ENCODE measurements around the gene NIPAL4.

The NIPAL4 gene

DNA sequence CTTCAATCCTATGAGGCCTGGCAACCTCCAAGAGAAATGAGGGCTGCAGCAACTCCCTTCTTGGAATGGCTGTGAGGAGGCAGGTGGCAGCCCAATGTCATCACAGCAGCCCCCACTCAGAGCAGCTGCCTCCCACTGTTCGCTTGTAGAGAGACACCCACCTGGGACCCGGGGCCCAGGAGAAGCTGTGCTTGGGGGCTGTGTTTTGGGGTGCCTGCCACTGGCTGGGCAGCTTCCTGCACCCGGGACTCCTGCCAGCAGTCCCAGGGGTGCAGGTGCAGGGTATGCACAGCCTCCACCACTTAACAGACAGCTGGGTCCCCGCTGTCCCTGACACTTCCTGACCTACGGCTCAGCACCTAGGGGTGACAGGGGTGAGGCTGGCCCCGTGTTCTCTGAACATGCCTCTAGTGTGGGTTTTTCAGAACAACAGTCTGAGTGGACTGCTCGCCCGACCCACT lies 26.2 kb downstream of the NIPAL4 start (continued):
- TF ChIP-seq, protein P1, sequence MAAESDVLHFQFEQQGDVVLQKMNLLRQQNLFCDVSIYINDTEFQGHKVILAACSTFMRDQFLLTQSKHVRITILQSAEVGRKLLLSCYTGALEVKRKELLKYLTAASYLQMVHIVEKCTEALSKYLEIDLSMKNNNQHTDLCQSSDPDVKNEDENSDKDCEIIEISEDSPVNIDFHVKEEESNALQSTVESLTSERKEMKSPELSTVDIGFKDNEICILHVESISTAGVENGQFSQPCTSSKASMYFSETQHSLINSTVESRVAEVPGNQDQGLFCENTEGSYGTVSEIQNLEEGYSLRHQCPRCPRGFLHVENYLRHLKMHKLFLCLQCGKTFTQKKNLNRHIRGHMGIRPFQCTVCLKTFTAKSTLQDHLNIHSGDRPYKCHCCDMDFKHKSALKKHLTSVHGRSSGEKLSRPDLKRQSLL (tag by site-specific recombination; IDR thresholded peaks at IDR 0.05), result no peak
- TF ChIP-seq ZNF140 (tag by site-specific recombination; IDR thresholded peaks at IDR 0.05) (no peak), ZNF24 (tag by site-specific recombination; IDR thresholded peaks at IDR 0.05) (no peak), TCF7L2 (IDR thresholded peaks at IDR 0.05; ENCODE audit: borderline replicate concordance, low read depth, low read length) (no peak), ZNF121 (tag by site-specific recombination; IDR thresholded peaks at IDR 0.05) (no peak), SCRT1 (tag by site-specific recombination; IDR thresholded peaks at IDR 0.05; ENCODE audit: borderline replicate concordance) (no peak), ZNF138 (tag by site-specific recombination; IDR thresholded peaks at IDR 0.05; ENCODE audit: borderline replicate concordance) (no peak)
- TF ChIP-seq, protein P2, sequence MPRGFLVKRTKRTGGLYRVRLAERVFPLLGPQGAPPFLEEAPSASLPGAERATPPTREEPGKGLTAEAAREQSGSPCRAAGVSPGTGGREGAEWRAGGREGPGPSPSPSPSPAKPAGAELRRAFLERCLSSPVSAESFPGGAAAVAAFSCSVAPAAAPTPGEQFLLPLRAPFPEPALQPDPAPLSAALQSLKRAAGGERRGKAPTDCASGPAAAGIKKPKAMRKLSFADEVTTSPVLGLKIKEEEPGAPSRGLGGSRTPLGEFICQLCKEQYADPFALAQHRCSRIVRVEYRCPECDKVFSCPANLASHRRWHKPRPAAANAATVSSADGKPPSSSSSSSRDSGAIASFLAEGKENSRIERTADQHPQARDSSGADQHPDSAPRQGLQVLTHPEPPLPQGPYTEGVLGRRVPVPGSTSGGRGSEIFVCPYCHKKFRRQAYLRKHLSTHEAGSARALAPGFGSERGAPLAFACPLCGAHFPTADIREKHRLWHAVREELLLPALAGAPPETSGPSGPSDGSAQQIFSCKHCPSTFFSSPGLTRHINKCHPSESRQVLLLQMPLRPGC (tag by site-specific recombination; IDR thresholded peaks at IDR 0.05), result no peak
- TF ChIP-seq, protein P3, sequence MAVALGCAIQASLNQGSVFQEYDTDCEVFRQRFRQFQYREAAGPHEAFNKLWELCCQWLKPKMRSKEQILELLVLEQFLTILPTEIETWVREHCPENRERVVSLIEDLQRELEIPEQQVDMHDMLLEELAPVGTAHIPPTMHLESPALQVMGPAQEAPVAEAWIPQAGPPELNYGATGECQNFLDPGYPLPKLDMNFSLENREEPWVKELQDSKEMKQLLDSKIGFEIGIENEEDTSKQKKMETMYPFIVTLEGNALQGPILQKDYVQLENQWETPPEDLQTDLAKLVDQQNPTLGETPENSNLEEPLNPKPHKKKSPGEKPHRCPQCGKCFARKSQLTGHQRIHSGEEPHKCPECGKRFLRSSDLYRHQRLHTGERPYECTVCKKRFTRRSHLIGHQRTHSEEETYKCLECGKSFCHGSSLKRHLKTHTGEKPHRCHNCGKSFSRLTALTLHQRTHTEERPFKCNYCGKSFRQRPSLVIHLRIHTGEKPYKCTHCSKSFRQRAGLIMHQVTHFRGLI (tag by site-specific recombination; IDR thresholded peaks at IDR 0.05), result no peak

DNA sequence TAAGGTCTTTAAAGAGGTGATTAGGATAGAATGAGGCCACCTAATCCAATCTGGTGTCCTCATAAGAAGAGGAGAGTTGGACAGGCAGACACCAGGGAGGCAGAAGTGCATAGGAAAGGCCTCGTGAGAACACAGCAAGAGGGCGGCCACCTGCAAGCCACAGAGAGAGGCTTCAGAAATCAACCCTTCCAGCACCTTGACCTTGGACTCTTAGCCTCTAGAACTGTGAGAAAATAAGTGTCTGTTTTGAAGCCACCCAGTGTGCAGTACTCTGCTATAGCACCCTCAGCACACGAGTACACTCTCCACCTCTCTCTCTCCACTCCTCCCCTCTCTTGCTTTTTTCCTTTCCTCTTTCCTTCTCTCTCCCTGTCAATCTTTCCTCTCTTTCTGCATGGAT lies 26.8 kb downstream of the NIPAL4 start:
- Histone ChIP-seq H3K9me3 (ENCODE audit: control insufficient read depth, insufficient read depth, low read depth, low read length) (no peaks in the 10 kb centered on the region), H3K27ac (ENCODE audit: extremely low read depth, low read depth, low read length) (no peak overlapping the region), H3K4me3 (ENCODE audit: low read depth, low read length) (no peak overlapping the region), H3K4me1 (ENCODE audit: control insufficient read depth, insufficient read depth, low read length) (no peaks in the 10 kb centered on the region), H3K36me3 (ENCODE audit: control insufficient read depth in 2 of 2, insufficient read depth in 1 of 2, low read length in 2 of 2) (no peaks in the 10 kb centered on the region)
- ChIA-PET CTCF (interaction anchor here (1.5 kb wide), 1 partner anchor 9 kb away, joined by 3 read pairs; no protein-coding TSS in a partner anchor), POLR2A (no interaction called here)
- TF ChIP-seq, protein P4, sequence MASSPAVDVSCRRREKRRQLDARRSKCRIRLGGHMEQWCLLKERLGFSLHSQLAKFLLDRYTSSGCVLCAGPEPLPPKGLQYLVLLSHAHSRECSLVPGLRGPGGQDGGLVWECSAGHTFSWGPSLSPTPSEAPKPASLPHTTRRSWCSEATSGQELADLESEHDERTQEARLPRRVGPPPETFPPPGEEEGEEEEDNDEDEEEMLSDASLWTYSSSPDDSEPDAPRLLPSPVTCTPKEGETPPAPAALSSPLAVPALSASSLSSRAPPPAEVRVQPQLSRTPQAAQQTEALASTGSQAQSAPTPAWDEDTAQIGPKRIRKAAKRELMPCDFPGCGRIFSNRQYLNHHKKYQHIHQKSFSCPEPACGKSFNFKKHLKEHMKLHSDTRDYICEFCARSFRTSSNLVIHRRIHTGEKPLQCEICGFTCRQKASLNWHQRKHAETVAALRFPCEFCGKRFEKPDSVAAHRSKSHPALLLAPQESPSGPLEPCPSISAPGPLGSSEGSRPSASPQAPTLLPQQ (tag by site-specific recombination; IDR thresholded peaks at IDR 0.05), result no peak
- TF ChIP-seq ZNF473 (tag by site-specific recombination; IDR thresholded peaks at IDR 0.05), result no peak
- TF ChIP-seq ZNF404 (tag by site-specific recombination; IDR thresholded peaks at IDR 0.05), result no peak
- TF ChIP-seq ZNF501 (tag by site-specific recombination; IDR thresholded peaks at IDR 0.05), result no peak
- no peak for TF ChIP-seq ZXDB (tag by site-specific recombination; IDR thresholded peaks at IDR 0.05)
- no peak for TF ChIP-seq ZBTB48 (tag by site-specific recombination; IDR thresholded peaks at IDR 0.05)

DNA sequence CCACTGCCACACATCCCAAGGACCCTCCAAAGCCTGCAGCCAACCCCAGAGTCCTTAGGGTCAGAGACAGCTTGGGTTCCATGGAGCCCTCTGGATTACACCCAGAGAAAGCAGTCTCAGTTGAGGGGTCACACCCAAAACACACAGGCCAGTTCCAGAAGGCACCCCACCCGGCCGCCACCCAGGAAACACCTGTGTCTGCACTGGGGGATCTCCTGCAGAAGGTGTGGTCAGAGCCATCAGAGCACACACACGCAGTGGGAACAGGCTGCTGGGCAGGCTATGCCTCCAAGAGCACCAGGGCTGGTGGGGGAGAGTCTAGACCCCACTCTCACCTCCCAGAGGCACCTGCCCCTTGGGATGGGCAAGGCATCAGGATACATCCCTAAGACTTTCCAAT lies 27.3 kb downstream of the NIPAL4 start:
- no peaks in the 10 kb centered on the region for H3K36me3 ChIP-seq (ENCODE audit: control insufficient read depth in 2 of 2, insufficient read depth in 1 of 2, low read length in 2 of 2)
- ChIA-PET CTCF (no interaction called here), POLR2A (no interaction called here)
- TF ChIP-seq ZNF548 (tag by site-specific recombination; IDR thresholded peaks at IDR 0.05), result no peak
- TF ChIP-seq ZNF140 (tag by site-specific recombination; IDR thresholded peaks at IDR 0.05), result no peak
- TF ChIP-seq KLF1 (tag by site-specific recombination; IDR thresholded peaks at IDR 0.05), result peak; percentile 89
- no peak for TF ChIP-seq SCRT2 (tag by site-specific recombination; IDR thresholded peaks at IDR 0.05)
- no peak overlapping the region for H3K27ac ChIP-seq (ENCODE audit: extremely low read depth, low read depth, low read length)
- no peaks in the 10 kb centered on the region for H3K9me3 ChIP-seq (ENCODE audit: control insufficient read depth, insufficient read depth, low read depth, low read length)
- no peaks in the 10 kb centered on the region for H3K4me1 ChIP-seq (ENCODE audit: control insufficient read depth, insufficient read depth, low read length)
- H3K4me3 ChIP-seq (ENCODE audit: low read depth, low read length), result no peak overlapping the region
